Lower leg skin (tissue), 4 donors: ENCODE results near the gene CLEC2L. TPM values are rescaled to one million over a fixed set of nuclear protein-coding genes. Genes with fewer than 3 reads are reported as not detected.

Experiments used
- DNase-seq, 2 donors: peaks; one replicate each; pipeline ENCODE4 v3.0.0-alpha.2; 2019; ENCODE audit warnings: low spot score in 2 of 2
- H3K4me3 ChIP-seq: fragments of 200-600 bp; sonication (generic); 2 replicates; pipeline ENCODE4 v1.5.1; 2017; ENCODE audit warnings: mild to moderate bottlenecking, low read depth; ENCODE audit not compliant: poor library complexity, severe bottlenecking
- POLR2A ChIP-seq, 2 donors: fragments of 450-650 bp; IDR thresholded peaks; one replicate each; pipeline ENCODE4 v1.6.1; 2016 to 2017; ENCODE audit warnings: antibody characterized with exemption in 2 of 2, mild to moderate bottlenecking in 1 of 2, moderate library complexity in 1 of 2
- WGBS, 2 donors: methylation state at CpG; one replicate each; pipeline ENCODE4 v1.1.5; 2018; 5-methylcytosine and 5-hydroxymethylcytosine counted together
- intact Hi-C: fragments of 100-400 bp; cut with DNase I; formaldehyde crosslinking; loops from one replicate; pipeline ENCODE4 v1.15.0; 2023; ENCODE audit warnings: low total_unique reads
- total RNA-seq, 4 donors: library from RNA; depleted of rRNA; stranded (reverse); fragments of >200 nt; gene quantifications; one replicate each; pipeline ENCODE4 v1.1.0, GENCODE V29; 2016
- TF ChIP-seq, protein P1 (sequence below), 3 donors: fragments of 450-650 bp; IDR thresholded peaks; one replicate each; pipeline ENCODE4 v1.5.1; 2016; ENCODE audit warnings: antibody characterized with exemption in 3 of 3, mild to moderate bottlenecking in 3 of 3, moderate library complexity in 2 of 3

The CLEC2L gene
- total RNA-seq, 4 donors from 2014 or later, result not detected

DNA sequence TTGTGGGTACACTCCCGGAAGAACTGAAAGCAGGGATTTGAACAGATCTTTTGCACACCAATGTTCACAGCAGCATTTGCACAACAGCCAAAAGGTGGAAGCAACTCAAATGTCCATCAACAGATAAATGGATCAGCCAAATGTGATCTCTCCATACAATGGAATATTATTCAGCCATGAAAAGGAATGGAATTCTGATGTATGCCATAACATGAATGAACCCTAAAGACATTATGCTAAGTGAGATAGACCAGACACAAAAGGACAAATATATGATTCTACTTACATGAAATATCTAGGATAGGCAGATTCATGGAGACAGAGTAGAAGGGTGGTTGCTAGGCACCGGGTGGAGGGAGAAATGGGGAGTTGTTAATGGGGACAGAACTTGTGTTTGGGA, 36.7 kb downstream of the CLEC2L start:
- H3K4me3 ChIP-seq, result no peak overlapping the region
- 86 to 92% methylated on average over 2 of the region's 2 CpGs for WGBS, 2 donors
- peak in 1 of 2 donors; percentile 3 for DNase-seq
- intact Hi-C loops, result no loop called here
- TF ChIP-seq, protein P1, sequence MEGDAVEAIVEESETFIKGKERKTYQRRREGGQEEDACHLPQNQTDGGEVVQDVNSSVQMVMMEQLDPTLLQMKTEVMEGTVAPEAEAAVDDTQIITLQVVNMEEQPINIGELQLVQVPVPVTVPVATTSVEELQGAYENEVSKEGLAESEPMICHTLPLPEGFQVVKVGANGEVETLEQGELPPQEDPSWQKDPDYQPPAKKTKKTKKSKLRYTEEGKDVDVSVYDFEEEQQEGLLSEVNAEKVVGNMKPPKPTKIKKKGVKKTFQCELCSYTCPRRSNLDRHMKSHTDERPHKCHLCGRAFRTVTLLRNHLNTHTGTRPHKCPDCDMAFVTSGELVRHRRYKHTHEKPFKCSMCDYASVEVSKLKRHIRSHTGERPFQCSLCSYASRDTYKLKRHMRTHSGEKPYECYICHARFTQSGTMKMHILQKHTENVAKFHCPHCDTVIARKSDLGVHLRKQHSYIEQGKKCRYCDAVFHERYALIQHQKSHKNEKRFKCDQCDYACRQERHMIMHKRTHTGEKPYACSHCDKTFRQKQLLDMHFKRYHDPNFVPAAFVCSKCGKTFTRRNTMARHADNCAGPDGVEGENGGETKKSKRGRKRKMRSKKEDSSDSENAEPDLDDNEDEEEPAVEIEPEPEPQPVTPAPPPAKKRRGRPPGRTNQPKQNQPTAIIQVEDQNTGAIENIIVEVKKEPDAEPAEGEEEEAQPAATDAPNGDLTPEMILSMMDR (IDR thresholded peaks at IDR 0.05), result no peak
- no peak for TF ChIP-seq POLR2A (IDR thresholded peaks at IDR 0.05)

DNA sequence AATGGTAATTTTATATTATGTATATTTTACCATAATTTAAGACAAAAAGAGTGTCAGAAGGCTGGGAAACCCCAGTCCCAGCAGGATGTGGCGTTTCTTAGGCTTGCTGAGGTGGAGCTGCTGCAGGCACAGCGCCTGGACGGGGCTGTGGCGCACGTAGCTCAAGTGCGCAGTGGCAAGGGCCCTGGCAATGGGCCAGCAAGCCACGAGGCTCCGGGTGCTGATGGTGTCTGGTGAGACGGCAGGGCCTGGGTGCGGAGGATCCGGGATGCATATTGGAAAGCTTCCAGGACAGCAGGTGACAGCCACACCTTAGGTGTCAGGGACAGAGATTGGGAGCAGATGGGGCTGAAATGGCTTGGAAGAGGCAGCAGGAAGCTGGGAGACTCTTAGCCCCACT, 37.2 kb downstream of the CLEC2L start:
- no peak overlapping the region for H3K4me3 ChIP-seq
- 87 to 91% methylated on average over 11 of the region's 11 CpGs for WGBS, 2 donors
- peak in 1 of 2 donors; percentile 73 for DNase-seq
- intact Hi-C loops, result no loop called here
- TF ChIP-seq POLR2A (IDR thresholded peaks at IDR 0.05), result no peak
- TF ChIP-seq, protein P1 (IDR thresholded peaks at IDR 0.05), result no peak

DNA sequence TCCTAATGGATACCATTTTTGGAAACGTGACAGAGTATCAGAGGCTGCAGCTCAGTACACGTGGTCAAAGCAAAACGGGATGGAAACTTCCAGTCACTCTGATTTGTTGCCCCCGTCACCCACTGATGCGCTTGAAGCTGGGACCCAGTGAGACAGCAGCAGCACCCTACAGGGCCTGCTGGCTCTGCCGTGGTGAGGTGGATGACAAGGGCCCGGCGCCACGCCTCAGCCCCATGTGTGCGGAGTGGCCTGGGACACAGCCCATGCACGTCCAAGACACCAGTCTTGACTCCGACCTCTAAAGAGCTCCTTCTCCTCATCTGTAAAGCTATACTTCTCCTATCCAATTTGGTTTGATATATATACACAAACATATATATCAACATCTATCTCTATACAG, 39.0 kb downstream of the CLEC2L start:
- no peak overlapping the region for H3K4me3 ChIP-seq
- TF ChIP-seq, protein P1 (IDR thresholded peaks at IDR 0.05), result no peak
- no peak for TF ChIP-seq POLR2A (IDR thresholded peaks at IDR 0.05)
- DNase-seq, result peak in 1 of 2 donors; percentile 46
- WGBS, 2 donors, result 92 to 96% methylated on average over 12 of the region's 12 CpGs
- intact Hi-C loops, result no loop called here

DNA sequence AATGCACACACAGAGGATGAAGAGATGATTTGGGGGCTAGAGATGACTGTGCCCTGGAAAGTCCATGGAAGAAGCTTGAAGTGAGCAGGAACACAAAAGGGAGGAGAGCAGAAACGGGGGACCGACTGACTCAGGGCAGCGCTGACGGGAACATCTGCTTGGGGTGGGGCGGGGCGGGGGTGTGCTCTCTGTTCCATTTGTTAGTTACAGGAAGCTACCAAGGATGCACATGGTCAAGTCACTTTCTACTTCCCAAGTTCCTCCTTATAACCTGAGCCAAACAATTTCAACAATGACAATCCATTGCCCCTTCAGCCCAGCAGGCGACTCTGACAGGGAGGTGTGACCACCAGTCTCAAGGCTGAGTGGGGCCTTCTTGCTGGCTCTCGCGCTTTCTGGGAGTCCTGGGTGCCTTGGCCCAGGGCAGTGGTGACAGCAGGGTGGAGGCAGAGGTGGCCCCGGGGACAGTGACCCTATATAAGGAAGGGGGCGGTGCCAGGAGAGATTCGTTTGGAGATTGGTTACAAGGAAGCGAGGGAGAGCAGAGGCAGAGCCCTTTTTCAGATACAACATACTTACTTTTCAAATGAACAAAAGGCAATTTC, 39.6 kb downstream of the CLEC2L start:
- WGBS, 2 donors, result 74 to 79% methylated on average over 13 of the region's 13 CpGs
- TF ChIP-seq, protein P1 (IDR thresholded peaks at IDR 0.05), result no peak
- no peak for TF ChIP-seq POLR2A (IDR thresholded peaks at IDR 0.05)
- peak in 1 of 2 donors; percentile 63 for DNase-seq
- H3K4me3 ChIP-seq, result no peak overlapping the region
- intact Hi-C loops, result no loop called here

DNA sequence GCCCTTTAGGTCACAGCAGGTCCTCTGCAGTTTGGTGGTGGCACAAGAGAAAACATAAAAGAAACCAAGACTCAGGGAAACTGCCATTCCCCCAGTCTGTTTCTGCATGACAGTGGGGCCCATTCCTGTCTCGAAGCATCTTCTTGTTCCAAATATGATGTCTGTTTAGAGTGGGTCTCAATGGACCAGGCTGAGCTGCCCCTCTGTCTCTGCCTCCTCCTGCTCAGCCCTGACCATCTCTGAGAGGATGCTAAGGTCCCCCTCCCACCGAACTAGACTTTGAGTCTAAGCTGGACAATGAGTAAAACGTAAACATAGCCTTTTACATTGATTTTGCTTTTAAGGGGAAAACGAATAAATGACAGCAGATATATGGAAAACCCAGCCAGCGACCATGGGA, 40.4 kb downstream of the CLEC2L start:
- TF ChIP-seq, protein P1 (IDR thresholded peaks at IDR 0.05), result no peak
- TF ChIP-seq POLR2A (IDR thresholded peaks at IDR 0.05), result no peak
- intact Hi-C loops, result no loop called here
- DNase-seq, result peak in 1 of 2 donors; percentile 59
- no peak overlapping the region for H3K4me3 ChIP-seq
- WGBS, 2 donors, result 95% methylated on average over 5 of the region's 5 CpGs

DNA sequence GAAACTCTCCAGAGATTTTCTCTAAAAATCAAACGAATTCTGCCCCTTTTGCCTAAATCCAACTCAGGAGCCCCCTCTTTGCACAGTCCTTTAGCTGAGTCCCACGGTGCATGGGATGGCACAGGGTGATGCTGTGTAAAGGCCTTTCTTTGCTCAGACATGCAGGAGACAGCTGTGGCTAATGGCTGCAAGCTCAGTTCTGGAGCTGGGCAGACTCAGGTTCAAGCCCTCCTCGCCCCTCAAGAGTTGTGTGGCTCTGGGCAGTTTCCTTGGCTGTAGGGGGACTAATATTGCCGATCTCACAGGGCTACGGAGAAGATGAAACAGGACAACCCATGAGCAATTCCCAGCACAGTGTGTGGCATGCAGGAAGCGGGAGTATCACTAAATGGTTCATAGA, 42.6 kb downstream of the CLEC2L start:
- intact Hi-C loops, result no loop called here
- H3K4me3 ChIP-seq, result no peak overlapping the region
- DNase-seq, result peak in 1 of 2 donors; percentile 29
- WGBS, 2 donors, result 88 to 92% methylated on average over 6 of the region's 6 CpGs
- no peak for TF ChIP-seq POLR2A (IDR thresholded peaks at IDR 0.05)
- TF ChIP-seq, protein P1 (IDR thresholded peaks at IDR 0.05), result no peak
